Activated CD4-positive, alpha-beta T cell treated with anti-CD3 and anti-CD28 coated beads, Interleukin-2, amount 10 ng/mL, durations not matched to agents 24 days and 14 days (primary cell): Measurements from ENCODE around the gene NLGN1. TPM values are rescaled to one million over a fixed set of nuclear protein-coding genes. Genes with fewer than 3 reads are reported as not detected.

ENCODE experiments used
- DNase-seq: peaks from one replicate; pipeline ENCODE4 v3.0.0; 2022
- H3K27ac Mint-ChIP-seq: one replicate; pipeline ENCODE4 v1.8.0; 2022; ENCODE audit warnings: mild to moderate bottlenecking, mixed read lengths
- H3K27me3 Mint-ChIP-seq: one replicate; pipeline ENCODE4 v1.8.0; 2022; ENCODE audit warnings: mixed read lengths
- H3K36me3 Mint-ChIP-seq: one replicate; pipeline ENCODE4 v1.8.0; 2022; ENCODE audit warnings: low read depth, mild to moderate bottlenecking, mixed read lengths
- H3K4me1 Mint-ChIP-seq: one replicate; pipeline ENCODE4 v1.8.0; 2021; ENCODE audit warnings: mixed read lengths
- H3K4me3 Mint-ChIP-seq: one replicate; pipeline ENCODE4 v1.8.0; 2022; ENCODE audit warnings: mild to moderate bottlenecking, moderate library complexity, mixed read lengths
- H3K9me3 Mint-ChIP-seq: one replicate; pipeline ENCODE4 v1.8.0; 2021; ENCODE audit warnings: mixed read lengths
- intact Hi-C: fragments of 100-400 bp; cut with micrococcal nuclease; formaldehyde crosslinking; loops from one replicate; pipeline ENCODE4 v1.15.1; 2023
- total RNA-seq: library from RNA; stranded (reverse); gene quantifications from 2 replicates; pipeline ENCODE4 v1.2.3, GENCODE V29; 2022

The NLGN1 gene
- total RNA-seq, 1 donor from 2014 or later, result not detected

GRCh38 chr3:174242311-174243041, 844.9 kb downstream of the NLGN1 start:
- DNase-seq, result no peak
- H3K9me3 Mint-ChIP-seq, result no peaks in the 10 kb centered on the region
- no peak overlapping the region for H3K4me3 Mint-ChIP-seq
- H3K36me3 Mint-ChIP-seq, result no peaks in the 10 kb centered on the region
- H3K4me1 Mint-ChIP-seq, result no peaks in the 10 kb centered on the region
- intact Hi-C loops, result no loop called here
- H3K27ac Mint-ChIP-seq, result no peak overlapping the region
- H3K27me3 Mint-ChIP-seq, result no peaks in the 10 kb centered on the region

GRCh38 chr3:174243171-174243570, 845.6 kb downstream of the NLGN1 start:
- H3K27me3 Mint-ChIP-seq, result no peaks in the 10 kb centered on the region
- no peak overlapping the region for H3K4me3 Mint-ChIP-seq
- H3K4me1 Mint-ChIP-seq, result no peaks in the 10 kb centered on the region
- no peaks in the 10 kb centered on the region for H3K36me3 Mint-ChIP-seq
- intact Hi-C loops, result no loop called here
- no peaks in the 10 kb centered on the region for H3K9me3 Mint-ChIP-seq
- DNase-seq, result no peak
- H3K27ac Mint-ChIP-seq, result no peak overlapping the region

- Mint-ChIP-seq H3K9me3 (no peaks in the 10 kb centered on the region), H3K4me3 (no peak overlapping the region), H3K4me1 (no peaks in the 10 kb centered on the region), H3K36me3 (no peaks in the 10 kb centered on the region), H3K27ac (no peak overlapping the region), H3K27me3 (no peaks in the 10 kb centered on the region)
- intact Hi-C loops, result no loop called here
- no peak for DNase-seq
Observed at GRCh38 chr3:174247687-174248152, 850.2 kb downstream of the NLGN1 start.

GRCh38 chr3:174251681-174252080, 854.1 kb downstream of the NLGN1 start:
- Mint-ChIP-seq H3K27me3 (no peaks in the 10 kb centered on the region), H3K9me3 (no peaks in the 10 kb centered on the region)

GRCh38 chr3:174253196-174253823, 855.8 kb downstream of the NLGN1 start:
- Mint-ChIP-seq H3K9me3 (no peaks in the 10 kb centered on the region), H3K4me1 (no peaks in the 10 kb centered on the region), H3K27ac (no peak overlapping the region), H3K36me3 (no peaks in the 10 kb centered on the region), H3K27me3 (no peaks in the 10 kb centered on the region), H3K4me3 (no peak overlapping the region)
- intact Hi-C loops, result no loop called here
- no peak for DNase-seq

More at GRCh38 chr3:174251681-174252080, 854.1 kb downstream of the NLGN1 start:
- H3K36me3 Mint-ChIP-seq, result no peaks in the 10 kb centered on the region
- H3K4me1 Mint-ChIP-seq, result no peaks in the 10 kb centered on the region
- H3K27ac Mint-ChIP-seq, result no peak overlapping the region
- DNase-seq, result no peak
- no peak overlapping the region for H3K4me3 Mint-ChIP-seq
- intact Hi-C loops, result no loop called here

GRCh38 chr3:174253940-174254339, 856.4 kb downstream of the NLGN1 start:
- no peaks in the 10 kb centered on the region for H3K9me3 Mint-ChIP-seq
- no peaks in the 10 kb centered on the region for H3K36me3 Mint-ChIP-seq
- intact Hi-C loops, result no loop called here
- no peak for DNase-seq
- H3K4me1 Mint-ChIP-seq, result no peaks in the 10 kb centered on the region
- no peak overlapping the region for H3K4me3 Mint-ChIP-seq
- no peak overlapping the region for H3K27ac Mint-ChIP-seq
- no peaks in the 10 kb centered on the region for H3K27me3 Mint-ChIP-seq

GRCh38 chr3:174255454-174255853, 857.9 kb downstream of the NLGN1 start:
- Mint-ChIP-seq H3K9me3 (no peaks in the 10 kb centered on the region), H3K36me3 (no peaks in the 10 kb centered on the region)
- intact Hi-C loops, result no loop called here

GRCh38 chr3:174266476-174266875, 868.9 kb downstream of the NLGN1 start:
- Mint-ChIP-seq H3K27ac (no peak overlapping the region), H3K36me3 (no peaks in the 10 kb centered on the region), H3K4me3 (no peak overlapping the region), H3K9me3 (no peaks in the 10 kb centered on the region), H3K4me1 (no peaks in the 10 kb centered on the region), H3K27me3 (no peaks in the 10 kb centered on the region)
- intact Hi-C loops, result no loop called here
- no peak for DNase-seq

More at GRCh38 chr3:174255454-174255853, 857.9 kb downstream of the NLGN1 start:
- H3K27ac Mint-ChIP-seq, result no peak overlapping the region
- no peaks in the 10 kb centered on the region for H3K27me3 Mint-ChIP-seq
- H3K4me1 Mint-ChIP-seq, result no peaks in the 10 kb centered on the region
- no peak overlapping the region for H3K4me3 Mint-ChIP-seq
- DNase-seq, result no peak

GRCh38 chr3:174268061-174268460, 870.5 kb downstream of the NLGN1 start:
- Mint-ChIP-seq H3K9me3 (no peaks in the 10 kb centered on the region), H3K36me3 (no peaks in the 10 kb centered on the region), H3K27ac (no peak overlapping the region), H3K4me3 (no peak overlapping the region), H3K27me3 (no peaks in the 10 kb centered on the region), H3K4me1 (no peaks in the 10 kb centered on the region)
- intact Hi-C loops, result no loop called here
- no peak for DNase-seq

GRCh38 chr3:174268586-174268985, 871.0 kb downstream of the NLGN1 start:
- Mint-ChIP-seq H3K4me1 (no peaks in the 10 kb centered on the region), H3K36me3 (no peaks in the 10 kb centered on the region), H3K9me3 (no peaks in the 10 kb centered on the region)

GRCh38 chr3:174270841-174271240, 873.3 kb downstream of the NLGN1 start:
- DNase-seq, result no peak
- H3K36me3 Mint-ChIP-seq, result no peaks in the 10 kb centered on the region
- intact Hi-C loops, result no loop called here
- H3K9me3 Mint-ChIP-seq, result no peaks in the 10 kb centered on the region
- no peaks in the 10 kb centered on the region for H3K27me3 Mint-ChIP-seq
- H3K27ac Mint-ChIP-seq, result no peak overlapping the region
- H3K4me1 Mint-ChIP-seq, result no peaks in the 10 kb centered on the region
- no peak overlapping the region for H3K4me3 Mint-ChIP-seq

More at GRCh38 chr3:174268586-174268985, 871.0 kb downstream of the NLGN1 start:
- H3K27me3 Mint-ChIP-seq, result no peaks in the 10 kb centered on the region
- no peak overlapping the region for H3K27ac Mint-ChIP-seq
- no peak for DNase-seq
- H3K4me3 Mint-ChIP-seq, result no peak overlapping the region
- intact Hi-C loops, result no loop called here

GRCh38 chr3:174275336-174275735, 877.8 kb downstream of the NLGN1 start:
- Mint-ChIP-seq H3K36me3 (no peaks in the 10 kb centered on the region), H3K4me1 (no peaks in the 10 kb centered on the region), H3K27ac (no peak overlapping the region), H3K9me3 (no peaks in the 10 kb centered on the region), H3K27me3 (no peaks in the 10 kb centered on the region), H3K4me3 (no peak overlapping the region)
- DNase-seq, result no peak
- intact Hi-C loops, result no loop called here

GRCh38 chr3:174276826-174277225, 879.3 kb downstream of the NLGN1 start:
- Mint-ChIP-seq H3K4me1 (no peaks in the 10 kb centered on the region), H3K27me3 (no peaks in the 10 kb centered on the region), H3K9me3 (no peaks in the 10 kb centered on the region), H3K36me3 (no peaks in the 10 kb centered on the region), H3K4me3 (no peak overlapping the region), H3K27ac (no peak overlapping the region)
- no peak for DNase-seq
- intact Hi-C loops, result no loop called here

- Mint-ChIP-seq H3K4me1 (no peaks in the 10 kb centered on the region), H3K4me3 (no peak overlapping the region), H3K27me3 (no peaks in the 10 kb centered on the region), H3K9me3 (no peaks in the 10 kb centered on the region), H3K36me3 (no peaks in the 10 kb centered on the region), H3K27ac (no peak overlapping the region)
- intact Hi-C loops, result no loop called here
- DNase-seq, result no peak
Observed at GRCh38 chr3:174278094-174278493, 880.5 kb downstream of the NLGN1 start.
